GM19438 (cell line): ENCODE data around the gene RNASE7.

Experiments
- ATAC-seq: cut with Tn5 transposase; IDR thresholded peaks from one replicate; pipeline ENCODE4 v1.9.1; 2021; ENCODE audit warnings: low read depth; ENCODE audit not compliant: unreplicated experiment

RNASE7 gene

GRCh38 chr14:21084998-21085853 lies 43.1 kb downstream of the RNASE7 start:
- ATAC-seq: no peak

DNA sequence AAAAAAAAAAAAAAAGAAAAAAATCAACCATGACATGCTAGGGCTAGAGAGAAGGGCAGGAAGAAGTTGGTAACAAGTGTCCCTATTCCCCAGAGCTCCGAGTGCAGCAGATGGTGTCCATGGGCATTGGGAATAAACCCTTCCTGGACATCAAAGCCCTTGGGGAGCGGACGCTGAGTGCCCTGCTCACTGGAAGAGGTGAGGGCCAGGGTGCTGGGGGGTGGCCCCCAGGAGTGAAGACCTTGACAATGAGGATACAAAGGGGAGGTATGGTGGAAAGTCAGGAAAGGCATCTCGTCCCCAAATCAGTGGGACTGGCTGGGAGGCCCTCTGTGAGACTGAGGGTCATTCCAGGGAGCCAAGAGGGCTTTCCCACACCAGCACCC lies 44.7 kb downstream of the RNASE7 start:
- ATAC-seq: no peak

DNA sequence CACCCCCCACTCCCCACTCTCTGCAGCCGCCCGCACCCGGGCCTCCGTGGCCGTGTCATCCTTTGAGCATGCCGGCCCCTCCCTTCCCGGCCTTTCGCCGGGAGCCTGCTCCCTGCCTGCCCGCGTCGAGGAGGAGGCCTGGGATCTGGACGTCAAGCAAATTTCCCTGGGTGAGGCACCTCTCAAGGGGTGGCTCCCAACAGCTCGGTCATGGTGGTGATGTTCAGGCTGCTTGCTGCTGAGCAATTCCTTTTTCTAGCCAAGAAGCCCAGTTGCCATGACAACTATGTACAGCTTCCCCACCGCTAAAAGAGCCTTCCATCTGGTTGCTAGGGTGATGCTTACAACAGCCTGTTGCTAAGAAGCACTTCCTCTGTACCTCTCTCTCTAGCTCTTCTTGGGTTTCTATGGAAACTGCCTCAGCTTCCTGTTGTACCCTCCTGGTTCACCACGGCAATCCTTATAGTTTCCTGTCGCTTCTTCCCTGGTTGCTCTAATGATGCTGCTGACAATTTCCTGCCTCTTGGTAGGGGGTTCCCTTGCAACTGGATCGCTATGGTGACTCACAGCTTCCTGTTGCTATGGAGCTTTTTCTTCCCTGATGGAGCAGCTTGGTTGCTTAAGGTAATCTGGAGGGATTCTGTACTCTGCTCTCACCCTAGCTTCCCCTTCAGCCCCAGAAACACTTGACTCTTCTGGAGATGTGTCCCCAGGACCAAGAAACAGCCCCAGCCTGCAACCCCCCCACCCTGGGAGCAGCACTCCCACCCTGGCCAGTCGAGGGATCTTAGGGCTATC lies 45.3 kb downstream of the RNASE7 start:
- ATAC-seq: no peak

DNA sequence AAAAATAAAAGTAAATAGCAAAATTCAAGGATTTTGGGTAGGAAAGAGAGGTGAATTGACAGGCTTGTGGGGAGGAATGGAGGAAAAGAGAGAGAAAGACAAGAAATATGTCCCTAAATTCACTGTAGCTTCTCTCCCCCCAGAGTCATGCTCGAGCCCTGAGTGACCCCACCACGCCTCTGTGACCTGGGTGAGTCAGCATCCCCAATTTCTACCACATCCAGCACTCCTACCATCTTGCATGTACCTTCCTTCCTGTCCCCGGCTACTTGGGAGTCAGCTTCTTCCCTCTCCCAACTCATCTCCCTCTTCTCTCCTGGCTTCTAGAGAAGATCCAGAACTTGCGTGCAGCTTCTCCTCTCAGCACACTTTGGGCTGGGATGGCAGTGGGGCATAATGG lies 46.5 kb downstream of the RNASE7 start:
- ATAC-seq: no peak

DNA sequence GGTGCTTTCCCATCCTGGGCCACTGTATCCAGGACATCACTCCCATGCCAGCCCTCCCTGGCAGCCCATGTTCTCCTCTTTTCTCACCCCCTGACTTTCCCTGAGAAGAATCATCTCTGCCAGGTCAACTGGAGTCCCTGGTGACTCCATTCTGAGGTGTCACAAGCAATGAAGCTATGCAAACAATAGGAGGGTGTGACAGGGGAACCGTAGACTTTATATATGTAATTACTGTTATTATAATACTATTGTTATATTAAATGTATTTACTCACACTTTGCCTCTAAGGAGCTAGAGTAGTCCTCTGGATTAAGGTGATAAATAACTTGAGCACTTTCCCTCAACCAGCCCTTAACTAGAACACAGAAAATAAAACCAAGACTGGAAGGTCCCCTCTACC lies 47.1 kb downstream of the RNASE7 start:
- ATAC-seq: no peak

GRCh38 chr14:21089877-21090193 lies 47.7 kb downstream of the RNASE7 start:
- ATAC-seq: no peak

GRCh38 chr14:21090194-21090939 lies 48.2 kb downstream of the RNASE7 start:
- ATAC-seq: no peak

DNA sequence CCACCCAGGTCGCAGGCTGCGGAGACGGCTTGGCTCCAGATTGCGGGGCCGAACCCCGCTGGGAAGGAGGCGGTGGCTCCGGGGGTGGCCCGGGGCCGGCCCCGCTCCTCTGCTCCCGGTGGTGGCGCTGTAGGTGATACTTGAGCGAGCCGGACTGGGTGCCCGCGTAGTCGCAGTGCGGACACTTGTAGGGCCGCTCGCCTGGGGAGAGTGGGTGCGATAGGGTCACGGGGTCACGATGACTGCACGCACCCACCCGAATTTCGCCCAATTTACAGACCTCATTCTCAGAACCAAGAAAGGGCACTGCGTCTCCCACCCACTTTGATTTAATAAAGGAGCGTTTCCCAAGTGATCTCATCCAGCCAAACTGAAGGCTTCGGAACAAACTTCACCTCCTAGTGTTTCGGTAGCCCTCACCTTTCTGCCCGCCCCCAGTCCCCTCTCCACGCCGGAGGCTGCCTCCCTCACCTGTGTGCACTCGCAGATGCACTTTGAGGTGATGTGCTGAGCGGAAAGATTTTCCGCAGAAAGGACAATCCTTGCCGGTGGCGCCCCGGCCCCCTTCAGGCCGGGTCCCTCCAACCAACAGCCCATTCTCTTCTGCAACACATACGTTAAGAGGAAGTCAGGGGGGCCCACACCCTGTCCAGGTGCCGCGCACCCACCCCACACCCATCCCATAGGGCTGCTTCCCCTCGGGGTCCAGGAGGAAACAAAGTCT lies 48.9 kb downstream of the RNASE7 start:
- ATAC-seq: no peak

DNA sequence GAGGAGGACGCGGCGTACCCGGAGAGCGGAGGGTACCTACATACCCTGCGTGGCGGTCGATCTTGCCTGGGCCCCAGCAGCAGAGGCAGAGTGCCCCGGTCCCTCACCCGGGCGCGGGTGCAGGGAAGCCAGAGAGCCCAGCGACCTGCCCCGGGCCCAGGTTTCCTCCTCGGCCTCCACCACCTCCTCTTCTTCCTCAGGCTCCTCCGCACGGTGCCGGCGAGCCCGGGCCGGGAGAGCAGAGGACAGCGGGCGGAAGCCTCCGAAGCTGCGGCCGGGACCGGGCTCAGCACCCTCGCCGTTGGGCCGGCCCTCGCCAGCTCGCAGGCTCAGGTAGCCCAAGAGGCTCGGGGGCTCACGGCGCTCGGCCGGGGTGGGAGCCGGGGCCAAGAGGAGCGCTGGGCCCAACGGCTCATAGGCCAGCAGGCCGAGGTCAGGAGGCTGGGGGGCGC lies 49.7 kb downstream of the RNASE7 start:
- no peak for ATAC-seq

DNA sequence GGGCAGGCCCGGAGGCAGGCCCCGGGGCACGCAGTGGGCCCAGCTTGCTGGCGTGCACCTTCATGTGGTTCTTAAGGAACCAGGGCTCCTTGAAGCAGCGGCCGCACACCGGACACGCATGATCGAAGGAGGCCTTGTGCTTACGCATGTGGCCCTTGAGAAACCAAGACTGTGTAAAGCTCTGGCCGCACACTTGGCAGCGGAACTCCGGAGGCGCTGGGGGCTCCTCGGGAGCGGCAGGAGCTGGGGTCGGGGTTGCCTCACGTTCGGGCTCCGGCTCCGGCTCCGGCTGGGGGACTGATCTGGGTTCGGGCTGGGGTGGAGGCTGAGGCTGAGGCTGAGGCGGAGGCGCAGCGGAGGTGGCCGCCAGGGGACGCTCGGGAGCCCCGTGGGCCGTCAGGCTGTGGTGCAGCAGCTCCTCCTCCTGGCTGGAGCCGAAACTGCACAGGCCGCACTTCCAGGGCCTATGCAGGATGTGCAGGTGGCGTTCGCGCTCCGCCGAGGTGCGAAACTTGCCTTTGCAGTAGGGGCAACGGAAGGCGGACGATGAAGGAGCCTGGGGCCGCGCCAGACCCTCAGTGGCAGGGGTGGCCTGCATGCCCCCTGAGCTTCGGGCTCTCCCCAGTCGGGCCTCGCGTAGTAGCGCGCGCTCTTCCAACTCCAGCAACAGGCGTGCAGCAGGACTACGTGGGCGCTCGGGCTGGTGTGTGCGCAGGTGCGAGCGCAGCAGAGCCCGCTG lies 50.3 kb downstream of the RNASE7 start:
- peak; percentile 83 for ATAC-seq

DNA sequence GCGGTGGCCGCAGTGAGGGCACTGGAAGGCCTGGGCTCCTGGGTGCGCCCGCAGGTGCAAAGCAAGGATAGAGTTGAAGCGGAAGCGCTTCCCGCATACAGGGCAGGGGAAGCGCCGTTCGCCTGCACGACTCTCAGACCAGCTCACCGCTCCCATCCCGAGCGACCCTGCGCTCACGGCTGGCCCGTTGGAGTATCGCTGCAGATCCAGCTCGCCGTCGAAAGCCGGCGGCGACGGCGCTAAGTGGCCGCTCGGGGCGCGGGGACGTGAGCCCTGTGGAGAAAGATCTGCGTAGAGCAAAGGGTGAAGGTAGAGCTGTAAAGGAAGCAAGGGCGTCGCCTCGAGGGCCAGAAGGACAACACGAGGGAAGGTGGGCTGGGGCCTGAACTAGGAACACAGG lies 50.9 kb downstream of the RNASE7 start:
- ATAC-seq: no peak
